GM18498 (cell line): ENCODE results near the gene PCNP.
A peak's percentile ranks its signal among the peaks of the same experiment; 100 is the strongest.
"Not testable (repeated sequence)": the region's sequence is repeated elsewhere in the genome, so short reads cannot be mapped to it uniquely, and the experiment has no call there.

Source experiments
- ATAC-seq: cut with Tn5 transposase; IDR thresholded peaks from one replicate; pipeline ENCODE4 v1.9.1; 2021; ENCODE audit warnings: mild to moderate bottlenecking, moderate library complexity; ENCODE audit not compliant: unreplicated experiment

PCNP gene

DNA sequence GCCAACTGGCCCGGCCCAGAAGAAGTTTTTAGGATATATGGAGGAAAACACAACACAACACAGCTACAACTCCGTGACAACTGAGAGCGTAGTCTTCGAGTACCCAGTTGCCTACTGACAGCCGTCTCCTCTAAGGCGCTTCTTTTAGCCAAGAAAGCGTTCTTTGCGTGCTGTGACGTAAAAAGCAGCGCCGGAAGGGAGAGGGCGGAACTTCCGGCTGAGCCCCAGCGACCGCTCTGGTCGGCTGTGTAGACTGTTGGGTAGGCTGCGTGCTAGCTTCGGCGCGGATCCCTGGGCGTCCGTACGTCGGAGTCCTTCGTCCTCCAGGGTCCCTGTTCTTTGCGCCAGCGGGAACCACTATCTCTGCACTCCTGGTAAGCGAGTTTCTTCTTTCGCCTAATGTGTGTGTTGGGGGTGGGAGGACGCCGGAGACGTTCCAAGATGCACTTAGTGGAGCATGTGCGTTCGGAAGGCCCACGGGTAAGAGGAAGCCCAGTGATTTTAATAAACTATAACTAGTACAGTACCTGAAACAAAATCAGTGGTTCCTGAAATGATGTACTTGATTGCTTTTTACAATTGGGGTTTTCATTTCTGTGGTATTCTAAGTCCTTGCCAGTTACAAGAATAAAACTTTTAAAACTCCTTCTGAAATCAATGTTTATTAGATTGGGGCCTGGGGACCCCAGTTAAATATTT, 12.2 kb upstream of the PCNP start, which contains the start of gene TRMT10C:
Gene TRMT10C (plus strand): TSS at position 239 of the 699 bp plus-strand sequence. CDS start 2,914 bp downstream, outside the sequence.
- peak; percentile 99 for ATAC-seq

DNA sequence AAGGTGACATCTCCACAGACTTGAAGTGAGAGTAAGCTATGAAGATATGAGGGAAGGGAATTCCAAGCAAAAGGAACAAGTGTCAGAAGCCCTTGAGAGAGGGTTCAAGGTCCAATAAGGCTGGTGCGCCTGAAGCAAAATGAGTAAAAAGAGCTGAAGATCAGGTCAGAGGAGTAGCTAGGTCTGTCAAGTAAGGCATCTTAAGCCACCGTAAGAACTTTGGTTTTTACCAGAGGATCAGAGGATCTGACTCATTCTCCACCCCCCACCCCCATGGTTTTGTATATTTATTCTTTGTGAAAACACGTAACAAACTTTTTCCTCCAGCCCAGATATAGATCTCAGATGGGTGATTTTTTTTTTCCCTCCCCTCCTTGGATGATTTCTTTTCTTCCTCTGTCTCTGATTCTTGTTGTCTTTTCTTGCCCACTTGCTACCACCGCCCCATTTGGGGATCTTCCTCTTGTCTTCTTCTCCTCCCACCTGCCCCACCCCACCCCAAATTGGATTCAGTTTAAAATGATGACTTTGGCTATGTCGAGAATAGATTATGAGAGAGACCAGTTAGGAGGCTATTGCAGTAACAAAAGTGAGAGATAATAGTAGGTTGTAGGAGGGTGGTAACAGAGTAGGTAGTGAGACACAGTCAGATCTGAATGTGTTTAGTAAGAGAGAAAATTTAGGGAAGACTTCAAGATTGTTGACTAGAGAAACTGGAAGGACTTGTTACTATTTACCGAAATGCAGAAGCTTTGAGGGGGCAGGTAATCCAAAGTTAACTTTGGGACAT, 6.3 kb upstream of the PCNP start:
- ATAC-seq, result no peak

DNA sequence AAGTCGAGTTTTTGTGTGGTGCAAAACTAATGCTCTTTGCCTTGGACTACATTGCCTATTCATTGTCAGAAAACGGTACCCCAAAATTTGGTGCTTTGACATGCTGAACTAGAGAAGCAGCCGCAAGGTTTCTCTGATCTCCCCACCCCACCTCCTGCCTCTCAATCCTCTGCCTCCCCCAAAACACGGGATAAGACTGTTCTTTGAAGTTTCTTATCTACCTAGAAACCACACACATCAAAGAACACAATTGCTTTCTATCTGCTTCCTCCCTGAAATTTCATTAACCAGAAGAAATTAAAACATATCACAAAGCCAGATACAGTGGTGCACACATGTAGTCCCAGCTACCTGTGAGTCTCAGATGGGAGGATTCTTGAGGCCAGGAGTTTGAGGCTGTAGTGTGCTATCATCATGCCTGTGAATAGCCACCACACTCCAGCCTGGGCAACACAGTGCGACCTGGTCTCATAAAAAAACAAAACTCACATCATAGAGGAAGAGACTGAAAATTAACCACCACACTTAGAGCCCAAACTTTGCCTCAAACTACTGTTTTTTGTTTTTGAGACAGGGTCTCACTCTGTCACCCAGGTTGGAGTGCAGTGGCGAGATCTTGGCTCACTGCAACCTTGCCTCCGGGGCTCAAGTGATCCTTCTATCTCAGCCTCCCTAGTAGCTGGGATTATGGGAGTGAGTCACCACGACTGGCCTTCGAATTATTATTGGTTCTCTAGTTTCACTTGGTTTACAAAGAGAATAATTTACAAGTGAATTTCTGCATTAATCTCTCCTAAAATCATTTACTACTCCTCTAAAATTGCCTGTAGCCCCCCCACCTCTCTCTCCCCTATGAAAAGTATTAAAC, 2.7 kb upstream of the PCNP start:
- ATAC-seq, result no peak

DNA sequence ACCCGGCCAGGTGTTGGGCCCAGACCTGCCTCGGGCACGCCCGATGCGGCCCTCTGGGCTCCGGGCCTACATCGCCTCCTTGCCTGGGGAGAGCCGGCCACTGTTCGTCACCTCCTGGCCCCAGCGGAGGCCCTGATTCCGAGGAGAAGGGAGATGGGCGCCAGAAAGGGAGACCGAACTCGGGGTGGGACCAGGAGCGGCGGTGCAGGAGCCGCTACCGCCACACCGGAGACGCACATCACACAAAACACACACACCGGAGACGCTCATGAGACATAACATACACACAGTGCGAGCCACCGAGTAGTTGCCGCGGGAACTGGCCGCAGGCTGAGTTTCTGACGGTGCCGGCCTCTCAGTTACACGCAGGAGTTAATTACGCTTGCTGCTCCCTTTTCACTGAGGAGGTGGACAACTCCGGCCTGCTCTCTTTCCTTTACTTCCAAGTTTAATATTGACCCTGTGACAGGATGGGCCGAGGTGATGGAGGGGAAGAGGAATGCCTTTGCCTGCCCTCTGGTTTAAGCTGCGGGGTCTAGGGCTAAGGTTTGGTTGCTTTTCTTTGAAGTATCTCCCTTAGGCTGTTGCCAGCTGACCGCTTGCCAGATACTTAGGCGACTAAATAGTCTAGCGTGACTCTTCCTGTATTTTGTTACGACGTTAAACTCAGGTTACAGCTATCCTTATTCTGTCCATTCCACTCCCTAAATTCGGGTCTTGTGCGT, 570 bp downstream of the PCNP start:
- ATAC-seq, result peak; percentile 51

DNA sequence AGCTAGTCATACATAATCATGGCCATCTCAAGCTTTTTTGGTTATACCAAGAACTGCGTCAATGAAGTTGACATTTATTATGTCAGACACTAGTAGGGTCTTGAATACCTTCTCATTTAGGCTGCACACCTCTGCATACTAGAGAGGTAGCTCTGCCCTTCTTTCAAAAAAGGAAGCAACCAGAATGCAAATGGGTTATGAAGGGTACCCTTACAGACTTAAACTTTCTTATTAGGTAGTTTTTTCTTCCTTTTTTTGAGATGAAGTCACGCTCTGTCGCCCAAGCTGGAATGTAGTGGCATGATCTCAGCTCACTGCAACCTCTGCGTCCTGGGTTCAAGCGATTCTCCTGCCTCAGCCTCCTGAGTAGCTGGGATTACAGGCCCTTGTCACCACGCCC, 3.3 kb downstream of the PCNP start:
- ATAC-seq, result no peak

DNA sequence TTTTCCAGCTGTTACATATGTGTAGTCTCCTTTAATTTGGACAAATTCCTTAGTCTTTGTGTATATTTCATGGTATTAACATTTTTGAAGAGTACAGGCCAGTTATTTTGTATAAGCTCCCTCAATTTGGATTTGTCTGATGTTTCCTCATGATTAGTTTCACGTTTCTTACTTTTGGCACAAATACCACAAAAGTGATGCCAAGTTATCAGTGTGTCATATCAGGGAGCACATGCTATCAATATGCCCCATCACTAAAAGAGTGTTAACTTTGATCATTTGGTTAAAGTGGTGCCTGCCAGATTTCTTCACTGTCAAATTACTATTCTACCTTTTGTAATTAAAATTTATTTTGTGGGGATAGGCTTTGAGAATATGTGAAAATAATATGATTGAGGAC, 14.6 kb downstream of the PCNP start:
- ATAC-seq, result no peak

DNA sequence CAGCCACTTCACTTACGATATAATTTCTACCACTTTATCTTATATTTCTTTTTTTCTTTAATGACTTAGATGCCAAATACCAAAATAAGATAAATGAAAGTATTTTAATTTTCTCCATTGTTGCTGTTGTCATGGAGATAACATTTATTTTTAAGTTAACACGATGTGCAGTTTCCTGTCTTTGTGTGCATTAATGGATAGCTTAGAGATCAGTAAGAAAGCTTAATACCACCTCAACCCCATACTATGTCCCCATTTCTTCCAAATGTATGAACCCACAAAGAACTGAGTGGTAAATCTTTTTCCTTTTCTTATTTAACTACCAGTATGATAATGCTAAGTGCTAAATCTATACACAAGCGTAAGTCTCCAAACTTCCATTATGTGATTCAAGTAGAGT, 17.1 kb downstream of the PCNP start:
- no peak for ATAC-seq

DNA sequence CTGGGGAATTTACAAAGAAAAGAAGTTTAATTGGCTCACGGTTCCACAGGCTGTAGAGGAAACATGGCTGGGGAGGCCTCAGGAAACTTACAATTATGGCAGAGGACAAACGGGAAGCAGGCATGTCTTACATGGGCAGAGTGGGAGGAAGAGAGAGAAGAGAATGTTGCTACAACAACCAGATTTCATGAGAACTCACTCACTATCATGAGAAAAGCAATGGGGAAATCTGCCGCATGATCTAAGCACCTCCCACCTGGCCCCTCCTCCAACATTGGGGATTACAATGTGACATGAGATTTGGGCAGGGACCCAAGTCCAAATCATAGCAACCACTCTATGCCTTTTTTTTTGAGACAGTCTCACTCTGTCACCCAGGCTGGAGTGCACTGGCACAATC, 28.8 kb downstream of the PCNP start:
- no peak for ATAC-seq

DNA sequence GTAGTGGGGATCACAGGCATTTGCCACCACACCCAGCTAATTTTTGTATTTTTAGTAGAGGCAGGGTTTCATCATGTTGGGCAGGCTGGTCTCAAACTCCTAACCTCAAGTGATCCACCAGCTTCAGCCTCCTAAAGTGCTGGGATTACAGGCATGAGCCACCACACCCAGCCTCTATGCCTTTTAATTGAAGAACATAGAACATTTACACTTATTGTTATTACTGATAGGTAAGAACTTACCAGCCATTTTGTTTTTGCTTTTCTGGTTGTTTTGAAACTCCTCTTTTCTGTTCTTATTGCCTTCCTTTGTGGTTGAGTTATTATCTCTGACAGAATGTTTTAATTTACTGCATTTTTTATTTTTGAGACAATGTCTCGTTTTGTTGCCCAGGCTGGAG, 29.2 kb downstream of the PCNP start:
- no peak for ATAC-seq

DNA sequence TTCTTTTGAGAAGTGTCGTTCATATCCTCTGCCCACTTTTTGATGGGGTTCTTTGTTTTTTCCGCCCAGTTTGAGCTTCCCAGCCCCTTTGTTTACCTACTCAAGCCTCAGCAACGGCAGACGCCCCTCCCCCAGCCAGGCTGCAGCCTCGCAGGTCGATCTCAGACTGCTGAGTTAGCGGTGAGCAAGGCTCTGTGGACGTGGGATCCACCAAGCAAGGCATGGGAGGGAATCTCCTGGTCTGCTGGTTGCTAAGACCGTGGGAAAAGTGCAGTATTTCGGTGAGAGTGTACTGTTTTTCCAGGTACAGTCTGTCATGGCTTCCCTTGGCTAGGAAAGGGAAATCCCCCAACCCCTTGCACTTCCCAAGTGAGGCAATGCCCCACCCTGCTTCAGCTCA, 31.4 kb downstream of the PCNP start:
- not testable (repeated sequence) for ATAC-seq

DNA sequence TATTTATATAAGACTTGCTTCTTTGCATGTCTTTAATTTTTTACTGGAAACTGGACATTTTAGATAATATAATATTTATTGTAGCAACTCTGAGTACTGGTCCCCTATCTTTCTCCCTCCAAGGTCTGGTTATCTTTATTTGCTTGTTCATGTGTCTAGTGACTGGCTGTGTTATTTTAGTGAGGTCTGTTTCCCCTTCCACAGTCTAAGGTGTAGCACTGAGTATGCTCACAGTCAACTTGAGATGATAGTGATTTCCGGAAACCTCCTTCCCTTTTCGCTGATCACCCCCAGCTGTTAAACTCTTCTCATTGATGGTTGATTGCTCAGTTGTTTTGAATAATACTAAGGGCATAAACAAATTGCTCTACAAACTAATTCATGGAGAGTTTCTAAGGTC, 37.0 kb downstream of the PCNP start:
- no peak for ATAC-seq

DNA sequence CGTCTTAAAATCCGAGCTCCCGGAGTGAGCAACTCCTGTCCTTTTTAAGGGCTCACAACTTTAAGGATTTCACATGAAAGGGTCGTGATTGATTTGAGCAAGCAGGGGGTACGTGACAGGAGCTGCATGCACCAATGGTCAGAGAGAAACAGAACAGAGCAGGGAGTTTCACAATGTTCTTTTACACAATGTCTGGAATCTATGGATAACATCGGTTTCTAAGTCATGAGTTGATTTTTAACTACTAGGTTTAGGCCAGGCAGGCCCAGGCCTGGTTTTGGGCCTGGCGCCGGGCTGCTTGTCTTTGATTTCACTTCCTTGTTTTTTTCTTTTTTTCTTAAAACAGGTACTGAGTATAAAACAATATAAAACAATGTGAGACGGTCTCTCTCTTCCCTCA, 39.0 kb downstream of the PCNP start:
- ATAC-seq, result not testable (repeated sequence)

DNA sequence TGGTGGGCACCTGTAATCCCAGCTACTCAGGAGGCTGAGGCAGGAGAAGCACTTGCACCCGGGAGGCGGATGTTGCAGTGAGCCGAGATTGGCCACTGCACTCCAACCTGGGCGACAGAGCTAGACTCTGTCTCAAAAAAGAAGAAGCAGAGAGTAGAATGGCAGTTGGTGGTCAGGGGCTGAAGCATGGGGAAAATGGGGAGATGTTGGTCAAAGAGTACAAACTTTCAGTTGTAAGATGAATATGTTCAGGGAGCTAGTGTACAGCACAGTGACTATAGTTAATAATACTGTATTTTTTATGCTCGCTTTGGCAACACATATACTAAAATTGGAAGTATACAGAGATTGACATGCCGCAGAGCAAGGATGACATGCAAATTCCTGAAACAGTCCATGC, 41.5 kb downstream of the PCNP start:
- no peak for ATAC-seq

DNA sequence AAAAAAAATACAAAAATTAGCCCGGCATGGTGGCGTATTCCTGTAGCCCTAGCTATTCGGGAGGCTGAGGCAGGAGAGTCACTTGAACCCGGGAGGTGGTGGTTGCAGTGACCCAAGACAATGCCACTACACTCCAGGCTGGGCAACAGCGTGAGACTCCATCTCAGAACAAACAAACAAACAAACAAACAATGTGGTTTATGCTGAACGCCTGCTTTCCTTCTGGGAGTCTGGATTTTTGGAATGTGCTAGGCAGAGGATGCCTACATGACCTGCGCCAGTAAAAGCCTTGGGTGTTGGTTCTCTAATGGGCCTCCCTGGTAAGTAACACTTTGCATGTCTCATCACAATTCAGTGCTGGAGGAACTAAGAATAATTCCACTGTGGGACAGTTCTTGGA, 43.5 kb downstream of the PCNP start:
- no peak for ATAC-seq

DNA sequence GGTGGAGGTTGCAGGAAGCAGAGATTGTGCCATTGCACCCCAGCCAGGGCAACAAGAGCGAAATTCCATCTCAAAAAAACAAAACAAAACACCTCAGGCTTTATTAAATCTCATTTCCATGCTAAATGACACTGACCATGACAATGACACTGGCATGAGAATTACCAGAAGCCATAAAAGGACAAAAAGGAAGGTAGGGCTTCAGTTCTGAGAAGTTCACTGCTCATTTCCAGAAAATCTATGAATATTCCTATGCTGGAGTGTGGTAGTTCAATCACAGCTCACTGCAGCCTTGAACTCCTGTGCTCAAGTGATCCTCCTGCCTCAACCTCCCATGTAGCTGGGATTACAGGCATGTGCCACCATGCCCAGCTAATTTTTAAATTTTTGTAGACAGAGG, 44.7 kb downstream of the PCNP start:
- ATAC-seq, result no peak

DNA sequence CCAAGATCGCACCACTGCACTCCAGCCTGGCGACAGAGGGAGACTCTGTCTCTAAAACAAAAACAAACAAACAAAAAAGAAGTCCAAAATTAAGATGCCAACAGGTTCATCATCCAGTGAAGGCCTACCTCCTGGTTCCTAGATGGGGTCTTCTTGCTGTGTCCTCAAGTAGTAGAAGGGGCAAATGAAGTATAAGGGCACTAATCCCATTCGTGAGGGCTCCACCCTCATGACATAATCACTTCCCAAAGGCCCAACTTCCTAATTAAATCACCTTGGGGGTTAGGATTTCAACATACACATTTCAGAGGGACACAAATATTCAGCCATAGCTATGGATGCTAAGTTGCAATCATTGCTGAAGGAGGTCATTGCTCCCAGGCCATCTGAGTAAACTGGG, 45.8 kb downstream of the PCNP start:
- no peak for ATAC-seq

DNA sequence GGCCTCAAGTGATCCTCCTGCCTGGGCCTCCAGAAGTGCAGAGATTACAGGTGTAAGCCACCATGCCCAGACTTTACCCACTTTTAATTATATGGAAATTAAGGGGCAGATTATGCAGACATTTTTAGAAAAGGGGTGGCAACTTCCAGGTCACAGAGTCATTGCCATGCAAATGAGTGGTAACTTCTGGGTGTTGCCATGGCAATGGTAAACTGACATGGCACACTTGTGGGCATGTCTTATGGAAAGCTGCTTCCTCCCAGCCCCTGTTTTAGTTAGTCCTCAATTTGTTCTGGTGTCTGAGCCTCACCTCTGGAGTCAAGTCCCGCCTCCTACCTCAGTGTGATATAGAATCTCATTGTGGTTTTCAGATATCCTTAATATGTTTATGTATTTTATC, 49.7 kb downstream of the PCNP start:
- ATAC-seq, result no peak

DNA sequence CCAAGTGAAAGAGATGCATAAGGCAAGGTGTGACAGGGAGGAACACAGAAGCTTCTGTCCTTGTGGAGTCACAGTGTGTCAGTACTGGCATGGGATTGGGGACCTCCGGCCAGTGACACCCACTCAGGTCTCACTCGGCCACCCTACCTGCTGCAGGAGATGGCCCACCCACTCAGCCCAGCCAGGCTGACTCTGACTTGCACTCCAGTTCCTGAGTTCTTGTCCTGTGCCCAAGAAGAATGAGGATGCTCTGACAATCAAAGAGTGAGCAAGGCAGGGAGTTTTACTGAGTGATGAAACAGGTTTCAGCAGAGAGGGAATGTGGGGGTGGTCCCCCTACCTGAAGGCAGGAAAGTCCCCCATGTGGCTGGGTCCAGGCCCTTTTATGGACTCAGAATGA, 50.9 kb downstream of the PCNP start:
- ATAC-seq, result no peak

DNA sequence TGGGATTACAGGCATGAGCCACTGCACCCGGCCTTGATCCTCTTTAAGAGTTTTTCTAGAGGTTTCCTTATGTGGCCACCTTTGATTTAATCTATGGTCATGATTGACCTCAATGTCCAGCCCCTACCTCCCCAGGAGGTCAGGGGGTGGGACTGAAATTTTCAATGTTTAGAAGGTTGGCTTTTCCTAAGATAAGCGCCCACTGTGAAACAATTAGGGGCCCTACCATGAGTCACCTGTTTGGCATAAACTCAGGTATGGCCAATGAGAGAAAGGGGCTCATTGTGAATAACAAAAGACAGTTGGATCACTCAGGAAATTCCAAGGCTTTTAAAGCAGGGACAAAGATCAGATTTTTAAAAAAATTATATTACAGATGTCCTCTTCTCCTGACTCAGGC, 51.9 kb downstream of the PCNP start:
- no peak for ATAC-seq

DNA sequence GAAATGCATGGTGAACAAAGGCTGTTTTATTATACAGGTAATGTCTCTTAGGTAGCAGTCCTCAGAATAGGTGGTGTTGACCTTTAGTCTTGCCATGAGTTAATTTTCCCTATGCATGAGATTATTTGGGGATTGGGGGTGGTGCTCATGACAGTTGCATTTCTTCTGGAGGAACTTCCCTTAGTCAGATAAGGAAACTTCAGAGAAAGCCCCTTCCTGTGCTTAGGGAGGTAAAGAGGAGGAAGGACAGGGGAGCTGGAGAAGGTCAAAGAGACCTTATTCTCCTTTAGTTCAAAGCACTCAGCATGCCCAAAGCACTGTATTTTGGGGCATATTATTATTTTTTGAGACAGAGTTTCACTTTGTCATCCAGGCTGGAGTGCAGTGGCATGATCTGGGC, 55.2 kb downstream of the PCNP start:
- ATAC-seq, result no peak
